Testis (tissue), 3 donors: ENCODE results near the gene PPEF1. TPM values are rescaled to one million over a fixed set of nuclear protein-coding genes. Genes with fewer than 3 reads are reported as not detected.

Experiments
- DNase-seq: peaks from one replicate; pipeline ENCODE4 v3.0.0-alpha.2; 2019
- H3K27ac ChIP-seq, 2 donors: fragments of 200-600 bp; sonication (generic); one replicate each; pipeline ENCODE4 v1.5.1; 2019
- H3K27me3 ChIP-seq: fragments of 200-600 bp; sonication (generic); one replicate; pipeline ENCODE4 v1.5.1; 2019
- H3K36me3 ChIP-seq: fragments of 200-600 bp; sonication (generic); one replicate; pipeline ENCODE4 v1.5.1; 2017; ENCODE audit warnings: low read depth; ENCODE audit errors: missing control alignments
- H3K4me1 ChIP-seq: fragments of 200-600 bp; sonication (generic); one replicate; pipeline ENCODE4 v1.5.1; 2019
- H3K4me3 ChIP-seq, 2 donors: fragments of 200-600 bp; sonication (generic); one replicate each; pipeline ENCODE4 v1.5.1; 2017 to 2019
- H3K9me3 ChIP-seq: fragments of 200-600 bp; sonication (generic); one replicate; pipeline ENCODE4 v1.5.1; 2017
- CTCF ChIP-seq, 3 experiments: fragments of 450-650 bp in 2 of 3; fragments of 200-600 bp in 1 of 3; sonication (generic) in 1 of 3; IDR thresholded peaks; one replicate each; pipeline ENCODE4 v1.5.1; 2016 to 2019; ENCODE audit warnings: antibody characterized with exemption in 3 of 3, mild to moderate bottlenecking in 2 of 3, moderate library complexity in 1 of 3
- POLR2A ChIP-seq: fragments of 450-650 bp; IDR thresholded peaks from one replicate; pipeline ENCODE4 v1.6.1; 2017; ENCODE audit warnings: antibody characterized with exemption, mild to moderate bottlenecking, moderate library complexity
- whole genome bisulfite sequencing, 2 donors: methylation state at CpG; one replicate each; pipeline ENCODE4 v1.1.5; 2018; 5-methylcytosine and 5-hydroxymethylcytosine counted together
- intact Hi-C: fragments of 100-400 bp; cut with DNase I; formaldehyde crosslinking; loops from one replicate; pipeline ENCODE4 v1.15.1; 2023; ENCODE audit warnings: low total_unique reads
- polyA plus RNA-seq: library from polyadenylated mRNA; stranded (reverse); fragments of 350-450 nt; fragmentation: Illumina TruSeq; extraction: RNeasy Lipid Tissue Mini Kit (QIAGEN cat#74804); gene quantifications from one replicate; pipeline ENCODE4 v1.2.3, GENCODE V29; 2014; ENCODE audit warnings: low read depth, low replicate concordance; ENCODE audit not compliant: insufficient read depth
- total RNA-seq, 2 donors: library from RNA; depleted of rRNA; stranded (reverse); fragments of >200 nt; gene quantifications; one replicate each; pipeline ENCODE4 v1.2.3, GENCODE V29; 2016

The PPEF1 gene
- total and polyA plus RNA-seq, 3 donors from 2014 or later: 11.6 to 29.3 (median 24.6) TPM

- 81 to 84% methylated on average over 15 of the region's 15 CpGs for WGBS, 2 donors
- Histone ChIP-seq H3K4me3 (no peak overlapping the region), H3K9me3 (no peaks in the 10 kb centered on the region), H3K36me3 (no peaks in the 10 kb centered on the region), H3K4me1 (no peaks in the 10 kb centered on the region), H3K27ac (no peak overlapping the region), H3K27me3 (no peaks in the 10 kb centered on the region)
- no peak for DNase-seq
- no peak for TF ChIP-seq POLR2A
- TF ChIP-seq CTCF (IDR thresholded peaks at IDR 0.05): no peak
- intact Hi-C loops: no loop called here
These were observed 39.2 kb upstream of the PPEF1 start for GRCh38 chrX:18668071-18668835.

GRCh38 chrX:18672008-18672407 lies 35.4 kb upstream of the PPEF1 start, which contains the start of gene RS1:
RS1 (minus strand) TSS chrX:18672108; CDS start chrX:18672068, 40 bp downstream.
- DNase-seq: no peak
- H3K27me3 ChIP-seq: no peaks in the 10 kb centered on the region
- intact Hi-C loops: no loop called here
- H3K4me1 ChIP-seq: no peaks in the 10 kb centered on the region
- TF ChIP-seq CTCF (IDR thresholded peaks at IDR 0.05): no peak
- TF ChIP-seq POLR2A: no peak
- H3K27ac ChIP-seq: no peak within 1 kb of the TSS
- H3K36me3 ChIP-seq: no peaks in the 10 kb centered on the region
- no peak within 1 kb of the TSS for H3K4me3 ChIP-seq
- no peaks in the 10 kb centered on the region for H3K9me3 ChIP-seq
- WGBS, 2 donors: 79 to 95% methylated on average over 6 to 10 of the region's 10 CpGs

GRCh38 chrX:18674417-18674787 lies 33.0 kb upstream of the PPEF1 start:
- intact Hi-C loops: no loop called here
- TF ChIP-seq POLR2A: no peak
- no peak for TF ChIP-seq CTCF (IDR thresholded peaks at IDR 0.05)
- Histone ChIP-seq H3K36me3 (no peaks in the 10 kb centered on the region), H3K27ac (peak overlapping the region; percentile 84 to 91), H3K4me3 (peak overlapping the region; percentile 69 to 80), H3K9me3 (no peaks in the 10 kb centered on the region), H3K4me1 (no peaks in the 10 kb centered on the region), H3K27me3 (no peaks in the 10 kb centered on the region)
- WGBS, 2 donors: 0 to 2% methylated on average over 12 to 19 of the region's 19 CpGs
- peak; percentile 23 for DNase-seq

GRCh38 chrX:18674788-18675735 lies 32.4 kb upstream of the PPEF1 start:
- H3K4me1 ChIP-seq: no peaks in the 10 kb centered on the region
- H3K4me3 ChIP-seq: peak overlapping the region; percentile 69 to 80
- no peak for TF ChIP-seq POLR2A
- TF ChIP-seq CTCF (IDR thresholded peaks at IDR 0.05): no peak
- 0 to 1% methylated on average over 17 to 60 of the region's 74 CpGs for WGBS, 2 donors
- no peaks in the 10 kb centered on the region for H3K9me3 ChIP-seq
- no peaks in the 10 kb centered on the region for H3K27me3 ChIP-seq
- DNase-seq: peak; percentile 75
- peak overlapping the region; percentile 84 to 91 for H3K27ac ChIP-seq
- intact Hi-C loops: no loop called here
- no peaks in the 10 kb centered on the region for H3K36me3 ChIP-seq
